BJ (cell line): ENCODE data around the gene ANXA9. TPM values are rescaled to one million over a fixed set of nuclear protein-coding genes. Genes with fewer than 3 reads are reported as not detected.

Source experiments
- CTCF ChIA-PET: fragments of 350-600 bp; formaldehyde crosslinking; extraction: SDS; loops from one replicate; lab custom pipeline; 2021; ENCODE audit warnings: antibody characterized with exemption, inconsistent platforms; lab: Yijun Ruan, JAX
- POLR2A ChIA-PET: fragments of 300-600 bp; sonication (Branson Sonifier 250); formaldehyde crosslinking; extraction: SDS; loops from one replicate; lab custom pipeline; 2021; ENCODE audit warnings: antibody characterized with exemption; lab: Charles Lee
- DNase-seq: peaks from one replicate; pipeline ENCODE4 v3.0.0-alpha.2; 2011; ENCODE audit warnings: low read depth
- H3K27me3 ChIP-seq: 2 replicates; pipeline ENCODE4 v1.6.0; 2011; ENCODE audit warnings: low read length; ENCODE audit not compliant: control insufficient read depth, insufficient read depth
- H3K36me3 ChIP-seq: 2 replicates; pipeline ENCODE4 v1.5.1; 2011; ENCODE audit warnings: low read length; ENCODE audit not compliant: control insufficient read depth, insufficient read depth
- H3K4me3 ChIP-seq: 2 replicates; pipeline ENCODE4 v1.5.1; 2011; ENCODE audit warnings: low read depth, mild to moderate bottlenecking, control low read depth, low read length
- polyA minus RNA-seq: library from RNA; depleted of rRNA, polyadenylated mRNA; stranded (reverse); fragments of >200 nt; gene quantifications from 2 replicates; pipeline ENCODE4 v1.2.3, GENCODE V29; 2011; rRNA and poly(A)+ RNA removed
- polyA plus RNA-seq: library from polyadenylated mRNA; depleted of rRNA; stranded (reverse); fragments of >200 nt; gene quantifications from 2 replicates; pipeline ENCODE4 v1.2.3, GENCODE V29; 2011; rRNA removed
- TF ChIP-seq, protein P1 (sequence below): IDR thresholded peaks from 2 replicates; pipeline ENCODE4 v1.5.1; 2011; ENCODE audit warnings: low read depth, mild to moderate bottlenecking, control low read depth, inconsistent platforms, low read length, moderate library complexity; ENCODE audit not compliant: insufficient read depth

ANXA9 gene, protein sequence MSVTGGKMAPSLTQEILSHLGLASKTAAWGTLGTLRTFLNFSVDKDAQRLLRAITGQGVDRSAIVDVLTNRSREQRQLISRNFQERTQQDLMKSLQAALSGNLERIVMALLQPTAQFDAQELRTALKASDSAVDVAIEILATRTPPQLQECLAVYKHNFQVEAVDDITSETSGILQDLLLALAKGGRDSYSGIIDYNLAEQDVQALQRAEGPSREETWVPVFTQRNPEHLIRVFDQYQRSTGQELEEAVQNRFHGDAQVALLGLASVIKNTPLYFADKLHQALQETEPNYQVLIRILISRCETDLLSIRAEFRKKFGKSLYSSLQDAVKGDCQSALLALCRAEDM
- 0.07 and 0.21 TPM in 2 replicates for polyA plus RNA-seq
- 0.66 TPM in 1 of 2 replicates, not detected in the other for polyA minus RNA-seq

DNA sequence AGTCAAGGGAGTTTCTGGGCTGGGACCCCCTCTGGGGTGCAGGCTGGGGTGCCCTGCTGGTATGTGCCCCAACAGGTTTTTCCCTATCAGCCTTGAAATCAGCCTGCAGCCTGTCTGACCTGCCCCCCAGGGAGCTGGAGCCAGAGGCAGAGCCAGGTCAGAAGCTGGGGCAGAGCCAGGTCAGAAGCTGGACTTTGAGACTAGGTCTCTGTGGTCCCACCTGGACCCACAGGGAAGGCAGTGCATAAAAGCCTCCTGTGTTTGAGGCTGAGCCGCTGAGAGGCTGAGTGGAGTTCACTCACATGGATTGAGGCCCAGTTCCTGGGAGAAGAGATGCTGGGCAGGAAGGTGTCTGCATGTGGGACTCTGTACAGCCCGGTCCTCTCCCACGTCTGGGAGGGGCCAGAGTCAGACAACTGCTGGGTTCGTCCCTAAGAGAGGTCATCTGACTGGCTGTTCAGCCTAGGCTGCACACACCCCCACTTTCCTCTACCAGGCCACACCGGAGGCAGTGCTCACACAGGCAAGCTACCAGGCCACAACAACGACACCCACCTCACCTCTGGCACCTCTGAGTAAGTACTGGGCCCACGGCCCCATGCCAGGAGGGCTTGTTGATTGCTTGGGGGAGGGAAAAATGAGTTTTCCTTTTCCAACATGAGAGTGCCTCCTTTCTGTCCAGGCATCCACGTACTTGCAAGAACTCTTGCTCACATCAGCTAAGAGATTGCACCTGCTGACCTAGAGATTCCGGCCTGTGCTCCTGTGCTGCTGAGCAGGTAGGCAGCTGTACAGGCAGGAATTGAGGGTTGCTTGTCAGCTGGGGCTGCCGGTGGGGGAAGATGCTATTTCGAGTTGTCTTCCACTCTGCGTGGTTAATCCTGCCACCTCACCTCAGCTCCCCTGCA lies at the start of gene ANXA9:
ANXA9 (plus strand) TSS at position 488 of the 908 bp plus-strand sequence. CDS start 814 bp downstream, outside the sequence.
- TF ChIP-seq, protein P1, sequence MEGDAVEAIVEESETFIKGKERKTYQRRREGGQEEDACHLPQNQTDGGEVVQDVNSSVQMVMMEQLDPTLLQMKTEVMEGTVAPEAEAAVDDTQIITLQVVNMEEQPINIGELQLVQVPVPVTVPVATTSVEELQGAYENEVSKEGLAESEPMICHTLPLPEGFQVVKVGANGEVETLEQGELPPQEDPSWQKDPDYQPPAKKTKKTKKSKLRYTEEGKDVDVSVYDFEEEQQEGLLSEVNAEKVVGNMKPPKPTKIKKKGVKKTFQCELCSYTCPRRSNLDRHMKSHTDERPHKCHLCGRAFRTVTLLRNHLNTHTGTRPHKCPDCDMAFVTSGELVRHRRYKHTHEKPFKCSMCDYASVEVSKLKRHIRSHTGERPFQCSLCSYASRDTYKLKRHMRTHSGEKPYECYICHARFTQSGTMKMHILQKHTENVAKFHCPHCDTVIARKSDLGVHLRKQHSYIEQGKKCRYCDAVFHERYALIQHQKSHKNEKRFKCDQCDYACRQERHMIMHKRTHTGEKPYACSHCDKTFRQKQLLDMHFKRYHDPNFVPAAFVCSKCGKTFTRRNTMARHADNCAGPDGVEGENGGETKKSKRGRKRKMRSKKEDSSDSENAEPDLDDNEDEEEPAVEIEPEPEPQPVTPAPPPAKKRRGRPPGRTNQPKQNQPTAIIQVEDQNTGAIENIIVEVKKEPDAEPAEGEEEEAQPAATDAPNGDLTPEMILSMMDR, result no peak
- Histone ChIP-seq H3K27me3 (no peaks in the 10 kb centered on the region), H3K4me3 (no peak within 1 kb of the TSS), H3K36me3 (no peaks in the 10 kb centered on the region)
- ChIA-PET POLR2A (no interaction called here), CTCF (interaction anchor here (0.6 to 16.5 kb wide), 7 partner anchors 11 to 964 kb away, joined by 3 to 217 read pairs (median 3); partner anchors contain the start of gene MINDY1)
- DNase-seq, result no peak

DNA sequence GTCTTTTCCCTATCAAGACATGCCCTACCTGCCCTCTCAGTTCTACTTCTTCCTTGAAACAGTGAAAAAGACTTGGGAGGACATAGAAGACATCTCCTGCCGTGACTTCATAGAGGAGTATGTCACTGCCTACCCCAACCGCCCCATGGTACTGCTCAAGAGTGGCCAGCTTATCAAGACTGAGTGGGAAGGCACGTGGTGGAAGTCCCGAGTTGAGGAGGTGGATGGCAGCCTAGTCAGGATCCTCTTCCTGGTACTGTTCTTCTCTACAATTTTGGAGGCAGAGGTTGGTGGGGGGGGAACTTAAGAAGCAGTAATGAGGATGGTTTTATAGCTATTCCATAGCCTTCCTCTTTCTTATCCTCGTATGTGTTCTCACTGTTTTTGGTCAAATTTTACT lies 37.2 kb upstream of the ANXA9 start:
- POLR2A ChIA-PET, result no interaction called here
- no peak for DNase-seq
- TF ChIP-seq, protein P1, result no peak
- Histone ChIP-seq H3K27me3 (no peaks in the 10 kb centered on the region), H3K36me3 (peaks cover 19% of the 10 kb centered on the region), H3K4me3 (no peak overlapping the region)
- CTCF ChIA-PET, result interaction anchor here (1.1 kb wide), 1 partner anchor 51 kb away, joined by 3 read pairs; no protein-coding TSS in a partner anchor

- H3K36me3 ChIP-seq, result peaks cover 19% of the 10 kb centered on the region
- TF ChIP-seq, protein P1, result no peak
- H3K27me3 ChIP-seq, result no peaks in the 10 kb centered on the region
- no peak overlapping the region for H3K4me3 ChIP-seq
- no peak for DNase-seq
- CTCF ChIA-PET, result interaction anchor here (0.7 to 0.9 kb wide), 2 partner anchors 17 to 25 kb away, joined by 3 read pairs; no protein-coding TSS in a partner anchor
- POLR2A ChIA-PET, result no interaction called here
These were observed 27.4 kb upstream of the ANXA9 start for GRCh38 chr1:150954708-150955107.

- ChIA-PET POLR2A (no interaction called here), CTCF (interaction anchor here (0.9 kb wide), 1 partner anchor 14 kb away, joined by 3 read pairs; no protein-coding TSS in a partner anchor)
- TF ChIP-seq, protein P1, result no peak
- peaks cover 17% of the 10 kb centered on the region for H3K36me3 ChIP-seq
- H3K4me3 ChIP-seq, result no peak overlapping the region
- H3K27me3 ChIP-seq, result no peaks in the 10 kb centered on the region
- no peak for DNase-seq
These were observed 26.8 kb upstream of the ANXA9 start for GRCh38 chr1:150955280-150955679.
